Natural killer cell treated with Interleukin-12 subunit alpha and Interleukin-12 subunit beta and Interleukin-15 and Interleukin-18, amount 100 ng/mL, for 72 hours (primary cell): ENCODE data around the gene RDH16. TPM values are rescaled to one million over a fixed set of nuclear protein-coding genes. Genes with fewer than 3 reads are reported as not detected.
"Not testable (repeated sequence)": the region's sequence is repeated elsewhere in the genome, so short reads cannot be mapped to it uniquely, and the experiment has no call there.

Experiments
- ATAC-seq, 2 donors: fragments of 150-1000 bp; cut with Tn5 transposase in 1 of 2; sonication (Bioruptor Pico), chemical (Tn5 transposase) in 1 of 2; 2 replicates each; pipeline ENCODE4 v1.10.0; 2021
- DNase-seq: peaks from one replicate; pipeline ENCODE4 v3.0.0; 2022; ENCODE audit warnings: low spot score
- H3K27ac Mint-ChIP-seq, 2 donors: 1 replicate in 1 of 2; 2 replicates in 1 of 2; pipeline ENCODE4 v1.8.0; 2022; ENCODE audit warnings: mixed read lengths in 2 of 2, mild to moderate bottlenecking in 1 of 2, moderate library complexity in 1 of 2
- H3K27me3 Mint-ChIP-seq, 2 donors: 1 replicate in 1 of 2; 2 replicates in 1 of 2; pipeline ENCODE4 v1.8.0; 2022; ENCODE audit warnings: mixed read lengths in 2 of 2
- H3K36me3 Mint-ChIP-seq: one replicate; pipeline ENCODE4 v1.8.0; 2022; ENCODE audit warnings: mixed read lengths
- H3K4me1 Mint-ChIP-seq, 2 donors: 1 replicate in 1 of 2; 2 replicates in 1 of 2; pipeline ENCODE4 v1.8.0; 2022; ENCODE audit warnings: low read depth in 2 of 2, mixed read lengths in 2 of 2, mild to moderate bottlenecking in 1 of 2
- H3K4me3 Mint-ChIP-seq: one replicate; pipeline ENCODE4 v1.8.0; 2022; ENCODE audit warnings: mixed read lengths
- H3K9me3 Mint-ChIP-seq: 2 replicates; pipeline ENCODE4 v1.8.0; 2022; ENCODE audit warnings: mixed read lengths
- total RNA-seq, 2 donors: library from RNA; stranded (reverse); gene quantifications; one replicate each; pipeline ENCODE4 v1.2.3, GENCODE V29; 2022

RDH16 gene
- total RNA-seq, 2 donors from 2014 or later: 0.52 to 0.78 TPM

- DNase-seq (no peak), ATAC-seq (no peak)
- H3K4me1 Mint-ChIP-seq: peaks cover 35 to 39% of the 10 kb centered on the region in 2 donors
- H3K27ac Mint-ChIP-seq: no peak overlapping the region
- H3K36me3 Mint-ChIP-seq: no peaks in the 10 kb centered on the region
- no peak overlapping the region for H3K4me3 Mint-ChIP-seq
- no peaks in the 10 kb centered on the region for H3K9me3 Mint-ChIP-seq
- peaks cover 0 to under 1% of the 10 kb centered on the region in 2 donors for H3K27me3 Mint-ChIP-seq
Measured at GRCh38 chr12:56995201-56995929, 38.0 kb upstream of the RDH16 start.

- Mint-ChIP-seq H3K4me3 (no peak overlapping the region), H3K9me3 (no peaks in the 10 kb centered on the region), H3K36me3 (no peaks in the 10 kb centered on the region), H3K27ac (no peak overlapping the region), H3K4me1 (peaks cover 27 to 30% of the 10 kb centered on the region in 2 donors), H3K27me3 (peaks cover 0 to 2% of the 10 kb centered on the region in 2 donors)
- DNase-seq (no peak), ATAC-seq (no peak)
Measured at GRCh38 chr12:56994231-56994746, 36.9 kb upstream of the RDH16 start.

- Mint-ChIP-seq H3K27me3 (peaks cover 0 to 2% of the 10 kb centered on the region in 2 donors), H3K4me1 (peaks cover 17 to 22% of the 10 kb centered on the region in 2 donors), H3K27ac (no peak overlapping the region), H3K4me3 (no peak overlapping the region), H3K9me3 (no peaks in the 10 kb centered on the region), H3K36me3 (no peaks in the 10 kb centered on the region)
- DNase-seq (no peak), ATAC-seq (no peak)
Measured at GRCh38 chr12:56993346-56993745, 35.9 kb upstream of the RDH16 start.

GRCh38 chr12:56991319-56992246 is 34.2 kb upstream of the RDH16 start:
- Mint-ChIP-seq H3K9me3 (no peaks in the 10 kb centered on the region), H3K4me3 (no peak overlapping the region)
- no peak for ATAC-seq

GRCh38 chr12:56990648-56991318 is 33.4 kb upstream of the RDH16 start:
- ATAC-seq (no peak), DNase-seq (no peak)
- Mint-ChIP-seq H3K9me3 (no peaks in the 10 kb centered on the region), H3K27me3 (peaks cover 0 to 5% of the 10 kb centered on the region in 2 donors), H3K4me3 (no peak overlapping the region), H3K36me3 (no peaks in the 10 kb centered on the region), H3K27ac (peak overlapping the region in 1 of 2 donors; percentile 26), H3K4me1 (peaks cover 13 to 14% of the 10 kb centered on the region in 2 donors)

More at GRCh38 chr12:56991319-56992246, 34.2 kb upstream of the RDH16 start:
- no peak overlapping the region for H3K27ac Mint-ChIP-seq
- no peaks in the 10 kb centered on the region for H3K36me3 Mint-ChIP-seq
- no peak for DNase-seq
- H3K4me1 Mint-ChIP-seq: peaks cover 14 to 16% of the 10 kb centered on the region in 2 donors
- H3K27me3 Mint-ChIP-seq: peaks cover 0 to 5% of the 10 kb centered on the region in 2 donors

- ATAC-seq (no peak), DNase-seq (no peak)
- H3K36me3 Mint-ChIP-seq: no peaks in the 10 kb centered on the region
- H3K9me3 Mint-ChIP-seq: no peaks in the 10 kb centered on the region
- H3K27ac Mint-ChIP-seq: peak overlapping the region in 1 of 2 donors; percentile 26
- H3K27me3 Mint-ChIP-seq: peaks cover 0 to 5% of the 10 kb centered on the region in 2 donors
- H3K4me3 Mint-ChIP-seq: no peak overlapping the region
- H3K4me1 Mint-ChIP-seq: peaks cover 13 to 14% of the 10 kb centered on the region in 2 donors
Measured at GRCh38 chr12:56989861-56990610, 32.6 kb upstream of the RDH16 start.

DNA sequence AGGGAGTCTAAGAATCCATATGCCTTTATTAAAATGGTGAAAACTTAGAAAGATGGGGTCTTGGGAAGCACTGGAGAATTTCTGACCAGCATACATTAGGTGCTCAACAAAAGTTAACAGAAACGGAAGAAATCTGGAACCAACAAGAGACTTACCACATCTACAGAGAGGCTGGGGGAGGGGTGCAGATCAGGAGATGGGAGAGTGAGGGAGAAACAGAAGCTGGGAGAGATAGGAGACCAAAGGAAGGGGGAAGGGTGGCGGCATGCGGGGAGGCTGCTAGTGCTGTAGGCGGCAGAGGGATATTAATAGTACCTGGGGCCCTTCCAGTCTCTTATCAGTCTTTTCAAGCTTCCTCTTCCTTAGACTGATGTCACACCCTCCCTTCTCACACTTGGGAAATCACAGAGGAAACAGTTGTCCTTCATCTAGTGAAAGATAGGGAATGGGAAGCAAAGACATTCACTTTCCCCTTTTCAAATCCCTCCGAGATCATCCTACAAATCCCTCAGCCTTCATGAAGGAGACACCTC is 30.9 kb upstream of the RDH16 start:
- H3K27me3 Mint-ChIP-seq: peaks cover 0 to 5% of the 10 kb centered on the region in 2 donors
- ATAC-seq (no peak), DNase-seq (no peak)
- H3K4me3 Mint-ChIP-seq: no peak overlapping the region
- no peaks in the 10 kb centered on the region for H3K36me3 Mint-ChIP-seq
- H3K27ac Mint-ChIP-seq: no peak overlapping the region
- peaks cover 13 to 14% of the 10 kb centered on the region in 2 donors for H3K4me1 Mint-ChIP-seq
- H3K9me3 Mint-ChIP-seq: no peaks in the 10 kb centered on the region

DNA sequence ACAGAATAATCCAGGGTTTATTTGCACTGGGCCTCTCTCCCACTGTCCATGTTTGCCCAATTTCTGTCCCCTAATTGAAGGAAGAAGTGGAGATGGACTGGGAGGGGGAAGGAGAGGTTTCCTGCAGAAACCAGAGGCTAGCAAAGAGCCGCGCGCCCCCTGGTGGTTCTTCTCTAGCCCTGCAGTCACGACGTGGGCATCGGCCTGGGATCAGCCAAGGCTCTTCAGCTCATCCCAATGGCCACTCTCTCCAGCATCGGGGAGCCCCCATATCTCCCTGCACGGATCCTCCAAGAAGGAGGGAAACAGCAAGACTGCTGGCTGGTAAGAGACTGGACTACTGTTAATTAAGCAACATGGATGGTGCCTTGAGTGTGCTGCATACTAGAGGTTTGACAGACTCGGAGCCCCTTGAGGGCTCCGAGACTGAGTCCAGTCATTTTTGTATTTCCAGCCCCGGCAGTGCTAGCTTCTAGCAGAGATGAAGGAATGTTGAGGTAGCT is 30.2 kb upstream of the RDH16 start:
- H3K4me1 Mint-ChIP-seq: peaks cover 13 to 14% of the 10 kb centered on the region in 2 donors

GRCh38 chr12:56987011-56987410 is 29.6 kb upstream of the RDH16 start:
- ATAC-seq (no peak), DNase-seq (no peak)
- Mint-ChIP-seq H3K4me1 (peaks cover 13 to 14% of the 10 kb centered on the region in 2 donors), H3K9me3 (no peaks in the 10 kb centered on the region), H3K27me3 (peaks cover 0 to 5% of the 10 kb centered on the region in 2 donors), H3K27ac (no peak overlapping the region), H3K36me3 (no peaks in the 10 kb centered on the region), H3K4me3 (peak overlapping the region; percentile 28)

More for the DNA sequence above, 30.2 kb upstream of the RDH16 start:
- no peak overlapping the region for H3K27ac Mint-ChIP-seq
- ATAC-seq: peak; percentile 69 to 79
- peak; percentile 80 for DNase-seq
- H3K4me3 Mint-ChIP-seq: peak overlapping the region; percentile 28
- H3K36me3 Mint-ChIP-seq: no peaks in the 10 kb centered on the region
- H3K9me3 Mint-ChIP-seq: no peaks in the 10 kb centered on the region
- peaks cover 0 to 5% of the 10 kb centered on the region in 2 donors for H3K27me3 Mint-ChIP-seq

GRCh38 chr12:56985714-56986113 is 28.3 kb upstream of the RDH16 start:
- H3K4me3 Mint-ChIP-seq, H3K9me3 Mint-ChIP-seq, H3K27me3 Mint-ChIP-seq, ATAC-seq, H3K36me3 Mint-ChIP-seq, H3K27ac Mint-ChIP-seq, DNase-seq, H3K4me1 Mint-ChIP-seq: not testable (repeated sequence)

DNA sequence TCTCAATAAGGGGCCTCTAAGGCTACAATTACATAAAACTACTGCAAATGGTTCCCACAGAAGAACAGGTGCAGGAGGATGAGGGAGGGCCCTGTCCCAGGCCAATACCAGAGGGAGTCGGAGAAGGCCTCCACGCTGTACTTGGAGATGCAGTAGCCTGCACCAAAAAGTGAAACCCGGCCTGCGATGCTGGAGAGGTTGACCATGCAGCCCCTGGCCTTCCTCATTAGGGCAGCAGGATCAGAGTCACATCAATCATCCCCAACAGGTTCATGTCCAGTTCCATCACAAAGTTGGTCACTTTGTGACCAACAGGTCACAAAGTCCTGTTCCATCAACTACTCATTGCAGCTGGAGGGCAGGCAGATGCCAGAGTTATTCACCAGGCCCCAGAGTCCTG is 26.0 kb upstream of the RDH16 start:
- peaks cover 0 to 3% of the 10 kb centered on the region in 2 donors for H3K27me3 Mint-ChIP-seq
- peaks cover 0 to 4% of the 10 kb centered on the region in 2 donors for H3K4me1 Mint-ChIP-seq
- H3K36me3 Mint-ChIP-seq: no peaks in the 10 kb centered on the region
- no peak for ATAC-seq
- H3K4me3 Mint-ChIP-seq: no peak overlapping the region
- DNase-seq: no peak
- no peaks in the 10 kb centered on the region for H3K9me3 Mint-ChIP-seq
- no peak overlapping the region for H3K27ac Mint-ChIP-seq

GRCh38 chr12:56982578-56983236 is 25.3 kb upstream of the RDH16 start:
- H3K27ac Mint-ChIP-seq, H3K4me1 Mint-ChIP-seq, H3K9me3 Mint-ChIP-seq, ATAC-seq, H3K27me3 Mint-ChIP-seq, H3K36me3 Mint-ChIP-seq, H3K4me3 Mint-ChIP-seq, DNase-seq: not testable (repeated sequence)
